DMS153 treated with DMSO at 0.1 percent for 48 hours (cell line): ENCODE results near the gene OSBP2.
"Not testable (repeated sequence)": the region's sequence is repeated elsewhere in the genome, so short reads cannot be mapped to it uniquely, and the experiment has no call there.

Source experiments
- DNase-seq: peaks from one replicate; lab custom pipeline; 2025; ENCODE audit not compliant: unreplicated experiment; lab: John Stamatoyannopoulos, UW

OSBP2 gene

GRCh38 chr22:30675436-30675835 lies 19.2 kb upstream of the OSBP2 start:
- DNase-seq = peak; percentile 25

- not testable (repeated sequence) for DNase-seq
Measured at GRCh38 chr22:30676565-30676964, 18.1 kb upstream of the OSBP2 start.

- not testable (repeated sequence) for DNase-seq
Measured at GRCh38 chr22:30679895-30680690, 14.6 kb upstream of the OSBP2 start.

GRCh38 chr22:30680991-30681770 lies 13.5 kb upstream of the OSBP2 start:
- DNase-seq = no peak

GRCh38 chr22:30681831-30682230 lies 12.8 kb upstream of the OSBP2 start:
- no peak for DNase-seq

GRCh38 chr22:30685178-30685577 lies 9.5 kb upstream of the OSBP2 start:
- no peak for DNase-seq

GRCh38 chr22:30687358-30687757 lies 7.3 kb upstream of the OSBP2 start:
- no peak for DNase-seq

GRCh38 chr22:30689622-30690021 lies 5.1 kb upstream of the OSBP2 start:
- no peak for DNase-seq

GRCh38 chr22:30691204-30691603 lies 3.5 kb upstream of the OSBP2 start:
- no peak for DNase-seq

GRCh38 chr22:30694171-30694639 lies 469 bp upstream of the OSBP2 start:
- DNase-seq = peak; percentile 28

GRCh38 chr22:30695351-30695851 lies 727 bp downstream of the OSBP2 start:
- no peak for DNase-seq

GRCh38 chr22:30695871-30696655 lies 1.4 kb downstream of the OSBP2 start:
- DNase-seq = no peak

GRCh38 chr22:30697975-30698374 lies 3.3 kb downstream of the OSBP2 start:
- DNase-seq = no peak

GRCh38 chr22:30701872-30702271 lies 7.2 kb downstream of the OSBP2 start:
- DNase-seq = no peak

- no peak for DNase-seq
Measured at GRCh38 chr22:30702856-30703255, 8.2 kb downstream of the OSBP2 start.

GRCh38 chr22:30704978-30705377 lies 10.3 kb downstream of the OSBP2 start:
- no peak for DNase-seq

GRCh38 chr22:30705710-30706651 lies 11.3 kb downstream of the OSBP2 start:
- DNase-seq = no peak

GRCh38 chr22:30709980-30710379 lies 15.3 kb downstream of the OSBP2 start:
- DNase-seq = not testable (repeated sequence)

GRCh38 chr22:30712094-30712493 lies 17.4 kb downstream of the OSBP2 start:
- no peak for DNase-seq

GRCh38 chr22:30714062-30714461 lies 19.4 kb downstream of the OSBP2 start:
- DNase-seq = no peak
